ENCODE data around the gene BEGAIN. TPM values are rescaled to one million over a fixed set of nuclear protein-coding genes. Genes with fewer than 3 reads are reported as not detected.

BEGAIN gene
- total RNA-seq, 3 donors from 2014 or later = 0.64 to 4.1 (median 2.0) TPM

- no peaks in the 10 kb centered on the region for H3K4me1 ChIP-seq
- H3K36me3 ChIP-seq = no peaks in the 10 kb centered on the region
- H3K4me3 ChIP-seq = no peak overlapping the region
- TF ChIP-seq POLR2AphosphoS5 (IDR thresholded peaks at IDR 0.05) = no peak
- TF ChIP-seq POLR2A (IDR thresholded peaks at IDR 0.05) = no peak
- no peak for TF ChIP-seq CTCF (IDR thresholded peaks at IDR 0.05)
- no peak overlapping the region for H3K27ac ChIP-seq
- peaks cover 3 to 12% of the 10 kb centered on the region in 2 donors for H3K9me3 ChIP-seq
- intact Hi-C loops (cut with DNase I; ENCODE audit: low total_unique reads) = no loop called here
- no peak for DNase-seq (ENCODE audit: low spot score in 2 of 2)
- H3K27me3 ChIP-seq = no peaks in the 10 kb centered on the region
Observed at GRCh38 chr14:100601914-100602313, 14.7 kb upstream of the BEGAIN start.

- Histone ChIP-seq H3K27me3 (no peaks in the 10 kb centered on the region), H3K36me3 (no peaks in the 10 kb centered on the region), H3K4me3 (no peak overlapping the region), H3K4me1 (no peaks in the 10 kb centered on the region), H3K27ac (no peak overlapping the region), H3K9me3 (peaks cover 3 to 12% of the 10 kb centered on the region in 2 donors)
- TF ChIP-seq POLR2A (IDR thresholded peaks at IDR 0.05) (no peak), CTCF (IDR thresholded peaks at IDR 0.05) (no peak), POLR2AphosphoS5 (IDR thresholded peaks at IDR 0.05) (no peak)
- intact Hi-C loops (cut with DNase I; ENCODE audit: low total_unique reads) = no loop called here
- no peak for DNase-seq (ENCODE audit: low spot score in 2 of 2)
Observed at GRCh38 chr14:100601064-100601463, 13.8 kb upstream of the BEGAIN start.

- H3K4me1 ChIP-seq = no peaks in the 10 kb centered on the region
- H3K9me3 ChIP-seq = peaks cover 3 to 12% of the 10 kb centered on the region in 2 donors
- DNase-seq (ENCODE audit: low spot score in 2 of 2) = no peak
- intact Hi-C loops (cut with DNase I; ENCODE audit: low total_unique reads) = no loop called here
- no peaks in the 10 kb centered on the region for H3K36me3 ChIP-seq
- TF ChIP-seq POLR2A (IDR thresholded peaks at IDR 0.05) (no peak), CTCF (IDR thresholded peaks at IDR 0.05) (no peak), POLR2AphosphoS5 (IDR thresholded peaks at IDR 0.05) (no peak)
- no peak overlapping the region for H3K27ac ChIP-seq
- no peaks in the 10 kb centered on the region for H3K27me3 ChIP-seq
- H3K4me3 ChIP-seq = no peak overlapping the region
Observed at GRCh38 chr14:100599981-100600380, 12.8 kb upstream of the BEGAIN start.

- no peaks in the 10 kb centered on the region for H3K4me1 ChIP-seq
- H3K36me3 ChIP-seq = no peaks in the 10 kb centered on the region
- intact Hi-C loops (cut with DNase I; ENCODE audit: low total_unique reads) = loop anchor here (5.0 kb wide), 1 partner anchor 837 kb away; no protein-coding TSS in a partner anchor
- no peak overlapping the region for H3K27ac ChIP-seq
- no peak for TF ChIP-seq CTCF (IDR thresholded peaks at IDR 0.05)
- TF ChIP-seq POLR2A (IDR thresholded peaks at IDR 0.05) = no peak
- TF ChIP-seq POLR2AphosphoS5 (IDR thresholded peaks at IDR 0.05) = no peak
- no peaks in the 10 kb centered on the region for H3K27me3 ChIP-seq
- no peaks in the 10 kb centered on the region for H3K9me3 ChIP-seq
- H3K4me3 ChIP-seq = no peak overlapping the region
- no peak for DNase-seq (ENCODE audit: low spot score in 2 of 2)
Observed at GRCh38 chr14:100594625-100594951, 7.4 kb upstream of the BEGAIN start.

- no peaks in the 10 kb centered on the region for H3K4me1 ChIP-seq
- no peaks in the 10 kb centered on the region for H3K27me3 ChIP-seq
- TF ChIP-seq CTCF (IDR thresholded peaks at IDR 0.05) (no peak), POLR2AphosphoS5 (IDR thresholded peaks at IDR 0.05) (no peak), POLR2A (IDR thresholded peaks at IDR 0.05) (no peak)
- H3K36me3 ChIP-seq = no peaks in the 10 kb centered on the region
- H3K4me3 ChIP-seq = no peak overlapping the region
- H3K27ac ChIP-seq = no peak overlapping the region
- no peak for DNase-seq (ENCODE audit: low spot score in 2 of 2)
- no peaks in the 10 kb centered on the region for H3K9me3 ChIP-seq
- intact Hi-C loops (cut with DNase I; ENCODE audit: low total_unique reads) = loop anchor here (5.0 kb wide), 1 partner anchor 837 kb away; no protein-coding TSS in a partner anchor
Observed at GRCh38 chr14:100593751-100594624, 6.8 kb upstream of the BEGAIN start.

Measured in breast epithelium (tissue), 4 donors.